SK-N-SH (cell line): Measurements from ENCODE around the gene TMEM63C. TPM values are rescaled to one million over a fixed set of nuclear protein-coding genes. Genes with fewer than 3 reads are reported as not detected.

ENCODE experiments used
- CTCF ChIA-PET: fragments of 300-600, 350-600 bp; formaldehyde crosslinking; extraction: SDS; loops from one replicate; lab custom pipeline; 2021; lab: Yijun Ruan, JAX
- POLR2A ChIA-PET: fragments of 350-600 bp; sonication (Branson Sonifier 250); formaldehyde crosslinking; extraction: SDS; loops from one replicate; lab custom pipeline; 2020; ENCODE audit warnings: antibody characterized with exemption, inconsistent platforms; lab: Yijun Ruan, JAX
- DNase-seq: peaks from one replicate; pipeline ENCODE4 v3.0.0; 2012
- H2AFZ ChIP-seq: fragments of 200-600 bp; sonication (generic); 2 replicates; pipeline ENCODE4 v1.8.1; 2016; ENCODE audit warnings: antibody characterized with exemption, mild to moderate bottlenecking, low read depth
- H3F3A ChIP-seq: fragments of 200-600 bp; sonication (generic); replicated peaks from 2 replicates; pipeline ENCODE3; 2016; ENCODE audit warnings: antibody characterized with exemption, mild to moderate bottlenecking; ENCODE audit not compliant: insufficient read depth
- H3K27ac ChIP-seq, 2 experiments: fragments of 200-500 bp in 1 of 2; fragments of 200-600 bp in 1 of 2; sonication (Bioruptor generic) in 1 of 2; sonication (generic), shearing (Covaris generic) in 1 of 2; 2 replicates each; pipeline versions ENCODE4 v1.5.1 to v1.6.1; 2014 to 2016; ENCODE audit warnings: low read depth in 2 of 2, inconsistent platforms in 1 of 2, low read length in 1 of 2, mild to moderate bottlenecking in 1 of 2, mixed read lengths in 1 of 2
- H3K27me3 ChIP-seq: fragments of 200-600 bp; sonication (generic), shearing (Covaris generic); 2 replicates; pipeline ENCODE4 v1.6.1; 2016; ENCODE audit warnings: mixed run types; ENCODE audit not compliant: insufficient read depth
- H3K36me3 ChIP-seq, 2 experiments: fragments of 200-500 bp in 1 of 2; fragments of 200-600 bp in 1 of 2; sonication (Bioruptor generic) in 1 of 2; sonication (generic) in 1 of 2; replicated peaks in 1 of 2; 2 replicates each; pipeline versions ENCODE3 to v1.5.1; 2014 to 2016; ENCODE audit warnings: low read length in 1 of 2, mild to moderate bottlenecking in 1 of 2; ENCODE audit not compliant: insufficient read depth in 2 of 2, control insufficient read depth in 1 of 2
- H3K4me1 ChIP-seq, 2 experiments: fragments of 200-500 bp in 1 of 2; fragments of 200-600 bp in 1 of 2; sonication (Bioruptor generic) in 1 of 2; sonication (generic), shearing (Covaris generic) in 1 of 2; 2 replicates each; pipeline versions ENCODE4 v1.5.1 to v1.6.1; 2014 to 2016; ENCODE audit warnings: low read depth in 1 of 2, low read length in 1 of 2, mixed run types in 1 of 2; ENCODE audit not compliant: insufficient read depth in 2 of 2, control insufficient read depth in 1 of 2
- H3K4me2 ChIP-seq: fragments of 200-600 bp; sonication (generic), shearing (Covaris generic); 2 replicates; pipeline ENCODE4 v1.6.1; 2017; ENCODE audit warnings: mixed run types
- H3K4me3 ChIP-seq, 2 experiments: fragments of 200-500 bp in 1 of 2; fragments of 200-600 bp in 1 of 2; sonication (Bioruptor generic) in 1 of 2; sonication (generic), shearing (Covaris generic) in 1 of 2; 2 replicates each; pipeline versions ENCODE4 v1.5.1 to v1.8.1; 2014 to 2016; ENCODE audit warnings: low read depth in 2 of 2, inconsistent platforms in 1 of 2, low read length in 1 of 2, mild to moderate bottlenecking in 1 of 2, mixed read lengths in 1 of 2, moderate library complexity in 1 of 2
- H3K79me2 ChIP-seq: fragments of 200-600 bp; sonication (generic); 2 replicates; pipeline ENCODE4 v1.8.1; 2017; ENCODE audit warnings: mild to moderate bottlenecking; ENCODE audit not compliant: insufficient read depth
- H3K9ac ChIP-seq: fragments of 200-600 bp; sonication (generic); 2 replicates; pipeline ENCODE4 v1.6.1; 2017; ENCODE audit warnings: mixed run types
- H3K9me2 ChIP-seq: fragments of 200-600 bp; sonication (generic); 2 replicates; pipeline ENCODE4 v1.6.1; 2017; ENCODE audit warnings: mixed run types
- H3K9me3 ChIP-seq: fragments of 200-600 bp; sonication (generic); 2 replicates; pipeline ENCODE4 v1.6.1; 2017; ENCODE audit warnings: mixed run types, mild to moderate bottlenecking, moderate library complexity
- H4K20me1 ChIP-seq: fragments of 200-600 bp; sonication (generic); 2 replicates; pipeline ENCODE4 v1.6.1; 2017; ENCODE audit warnings: mild to moderate bottlenecking, mixed run types; ENCODE audit not compliant: insufficient read depth
- CHD2 ChIP-seq: fragments of 150-350 bp; IDR thresholded peaks from 2 replicates; pipeline ENCODE4 v1.6.1; 2018; ENCODE audit warnings: low read length; ENCODE audit not compliant: partially characterized antibody
- ELF1 ChIP-seq: IDR thresholded peaks from 2 replicates; pipeline ENCODE4 v1.4.0; 2012
- EP300 ChIP-seq, 2 experiments: IDR thresholded peaks; 2 replicates each; pipeline versions ENCODE4 v1.4.0 to v1.6.1; 2012; ENCODE audit warnings: borderline replicate concordance in 1 of 2, low read depth in 1 of 2, low read length in 1 of 2
- EZH2phosphoT487 ChIP-seq: fragments of 200-600 bp; sonication (generic); IDR thresholded peaks from 2 replicates; pipeline ENCODE4 v1.6.1; 2017; ENCODE audit warnings: low read depth, mixed run types, mild to moderate bottlenecking, antibody characterized with exemption, moderate library complexity, borderline replicate concordance
- FOXJ3 ChIP-seq: sonication (generic); formaldehyde crosslinking; IDR thresholded peaks from 2 replicates; pipeline ENCODE4 v1.5.1; 2020; ENCODE audit warnings: mild to moderate bottlenecking, missing genetic modification reagents
- FOXM1 ChIP-seq: IDR thresholded peaks from 2 replicates; pipeline ENCODE4 v1.4.0; 2012; ENCODE audit warnings: low read depth, mild to moderate bottlenecking
- JUND ChIP-seq: IDR thresholded peaks from 2 replicates; pipeline ENCODE4 v1.4.0; 2012
- NFIC ChIP-seq: IDR thresholded peaks from 2 replicates; pipeline ENCODE4 v1.4.0; 2012; ENCODE audit warnings: borderline replicate concordance
- NRF1 ChIP-seq: IDR thresholded peaks from 2 replicates; pipeline ENCODE4 v1.6.1; 2012; ENCODE audit warnings: low read depth, mild to moderate bottlenecking, low read length
- RAD21 ChIP-seq: IDR thresholded peaks from 2 replicates; pipeline ENCODE4 v1.6.1; 2012; ENCODE audit warnings: mild to moderate bottlenecking, low read length
- RCOR1 ChIP-seq: fragments of 150-350 bp; IDR thresholded peaks from 2 replicates; pipeline ENCODE4 v1.6.1; 2017; ENCODE audit warnings: antibody characterized with exemption, low read length
- RFX5 ChIP-seq: IDR thresholded peaks from 2 replicates; pipeline ENCODE4 v1.6.1; 2012; ENCODE audit warnings: mild to moderate bottlenecking, improper control_type of control experiment, low read length
- RXRA ChIP-seq: IDR thresholded peaks from 2 replicates; pipeline ENCODE4 v1.4.0; 2012; ENCODE audit warnings: low read depth, mild to moderate bottlenecking, borderline replicate concordance
- SIN3A ChIP-seq: IDR thresholded peaks from 2 replicates; pipeline ENCODE4 v1.6.1; 2012; ENCODE audit warnings: low read depth, mild to moderate bottlenecking, low read length, moderate library complexity, borderline replicate concordance
- SMC3 ChIP-seq: IDR thresholded peaks from 2 replicates; pipeline ENCODE4 v1.6.1; 2012; ENCODE audit warnings: low read depth, low read length, improper control_type of control experiment
- TEAD4 ChIP-seq: IDR thresholded peaks from 2 replicates; pipeline ENCODE4 v1.4.0; 2012; ENCODE audit warnings: mild to moderate bottlenecking, borderline replicate concordance; ENCODE audit not compliant: insufficient read depth
- USF2 ChIP-seq: fragments of 150-350 bp; IDR thresholded peaks from 2 replicates; pipeline ENCODE4 v1.6.1; 2017; ENCODE audit warnings: antibody characterized with exemption, low read length, low read depth, borderline replicate concordance
- YY1 ChIP-seq: IDR thresholded peaks from 2 replicates; pipeline ENCODE4 v1.4.0; 2012; ENCODE audit warnings: low read depth, mild to moderate bottlenecking
- ZBTB33 ChIP-seq: IDR thresholded peaks from 2 replicates; pipeline ENCODE4 v1.4.0; 2012; ENCODE audit warnings: low read depth, borderline replicate concordance
- WGBS: methylation state at CpG from one replicate; pipeline ENCODE4 v1.1.6; 2017; ENCODE audit warnings: low lambda C conversion rate; 5-methylcytosine and 5-hydroxymethylcytosine counted together
- polyA plus RNA-seq, 3 experiments: library from polyadenylated mRNA; depleted of rRNA; stranded (reverse); fragments of >200 nt; gene quantifications; 2 replicates each; pipeline ENCODE4 v1.2.3, GENCODE V29; 2012
- TF ChIP-seq, protein P1 (sequence below): IDR thresholded peaks from 2 replicates; pipeline ENCODE4 v1.6.1; 2012; ENCODE audit warnings: mild to moderate bottlenecking, low read depth, low read length, moderate library complexity

Gene TMEM63C
- polyA plus RNA-seq, 1 of the 3 experiments (the other 2 are of a cell fraction): 0.25 TPM

DNA sequence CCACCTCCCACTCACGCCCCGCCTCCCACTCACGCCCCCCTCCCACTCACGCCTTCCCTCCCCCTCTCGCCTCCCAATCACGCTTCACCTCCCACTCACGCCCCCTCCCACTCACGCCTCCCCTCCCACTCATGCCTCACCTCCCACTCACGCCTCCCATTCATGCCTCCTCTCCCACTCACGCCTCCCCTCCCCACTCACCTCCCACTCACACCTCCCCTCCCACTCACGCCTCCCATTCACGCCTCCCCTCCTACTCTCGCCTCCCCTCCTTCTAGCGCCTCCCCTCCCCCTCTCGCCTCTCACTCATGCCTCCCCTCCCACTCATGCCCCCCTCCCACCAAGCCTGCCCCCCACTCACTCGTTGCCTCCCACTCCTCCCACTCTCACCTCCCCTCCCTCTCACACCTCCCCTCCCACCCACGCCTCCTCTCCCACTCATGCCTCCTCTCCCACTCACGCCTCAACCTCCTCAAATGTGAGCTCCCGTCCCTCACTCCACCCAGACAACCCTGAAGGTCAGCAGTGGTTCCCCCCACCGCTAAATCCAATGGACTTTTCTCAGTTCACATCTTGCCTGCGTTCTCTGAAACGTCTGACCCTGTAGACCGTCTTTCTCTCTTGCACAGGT, 39.8 kb downstream of the TMEM63C start:
- CTCF ChIA-PET: interaction anchor here (1.9 kb wide), 1 partner anchor 8 kb away, joined by 10 read pairs; no protein-coding TSS in a partner anchor
- no peaks in the 10 kb centered on the region for H3K9me2 ChIP-seq
- TF ChIP-seq TEAD4: no peak
- no peak for TF ChIP-seq RCOR1
- TF ChIP-seq YY1: no peak
- TF ChIP-seq SIN3A: no peak
- TF ChIP-seq, all 33 proteins: peak for 0
- H3K9me3 ChIP-seq: no peaks in the 10 kb centered on the region
- no peak overlapping the region for H2AFZ ChIP-seq
- no peaks in the 10 kb centered on the region for H3F3A ChIP-seq
- POLR2A ChIA-PET: no interaction called here
- WGBS: 71% methylated on average over 19 of the region's 23 CpGs
- H3K79me2 ChIP-seq: no peaks in the 10 kb centered on the region
- H4K20me1 ChIP-seq: no peaks in the 10 kb centered on the region
- DNase-seq: no peak
- H3K27ac ChIP-seq: no peak overlapping the region
- no peak overlapping the region for H3K9ac ChIP-seq
- H3K27me3 ChIP-seq: peaks cover 6% of the 10 kb centered on the region; the same call in 1 of the 2 replicates
- H3K36me3 ChIP-seq: no peaks in the 10 kb centered on the region
- H3K4me1 ChIP-seq: peaks cover 0 to 9% of the 10 kb centered on the region in 2 experiments; a peak in 1 of 4 replicates
- no peak overlapping the region for H3K4me2 ChIP-seq
- H3K4me3 ChIP-seq: no peak overlapping the region

DNA sequence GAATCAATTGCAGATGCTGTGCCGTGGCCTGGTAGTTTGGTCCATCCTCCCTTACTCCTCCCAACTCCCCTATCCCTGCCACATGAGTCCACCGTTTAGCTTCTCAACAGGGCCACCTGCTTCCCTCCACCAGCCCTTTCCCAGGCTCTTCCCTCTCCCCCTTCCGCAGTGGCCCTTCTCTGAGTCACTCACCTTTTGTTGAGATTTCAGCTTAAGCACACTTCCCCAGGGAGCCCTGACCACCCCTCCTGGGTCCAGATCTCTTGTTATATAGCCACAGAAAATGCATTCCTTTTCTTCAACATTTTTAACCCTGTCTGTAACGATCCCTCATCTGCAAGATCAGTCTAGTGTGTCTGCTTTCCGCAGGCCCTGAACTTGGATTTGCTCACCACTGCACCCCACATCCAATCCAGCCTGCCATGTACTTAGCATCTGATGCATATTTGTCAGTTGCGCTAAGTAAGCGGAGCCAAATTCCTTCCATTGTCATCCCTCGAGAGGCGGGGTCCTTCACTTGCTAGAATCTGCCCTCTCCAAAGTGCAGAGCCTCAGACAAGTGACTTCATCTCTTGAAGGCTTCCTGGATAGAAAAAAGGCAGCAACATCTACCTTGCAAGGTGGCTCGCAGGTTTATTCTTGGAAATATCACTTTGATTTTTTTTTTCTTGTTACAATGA, 41.1 kb downstream of the TMEM63C start:
- Histone ChIP-seq H3K4me3 (no peak overlapping the region), H3K9me3 (no peaks in the 10 kb centered on the region), H4K20me1 (no peaks in the 10 kb centered on the region), H3K27me3 (peaks cover 6% of the 10 kb centered on the region; the same call in 1 of the 2 replicates), H2AFZ (no peak overlapping the region), H3K36me3 (no peaks in the 10 kb centered on the region), H3K9me2 (no peaks in the 10 kb centered on the region), H3F3A (no peaks in the 10 kb centered on the region), H3K27ac (no peak overlapping the region), H3K9ac (no peak overlapping the region), H3K4me1 (peaks cover 0 to 9% of the 10 kb centered on the region in 2 experiments; a peak in 1 of 4 replicates), H3K79me2 (no peaks in the 10 kb centered on the region), H3K4me2 (no peak overlapping the region)
- ChIA-PET POLR2A (no interaction called here), CTCF (interaction anchor here (0.9 to 1.9 kb wide), 2 partner anchors 9 to 53 kb away, joined by 3 to 10 read pairs; no protein-coding TSS in a partner anchor)
- 53% methylated on average over 10 of the region's 10 CpGs for WGBS
- DNase-seq: no peak
- no peak for TF ChIP-seq USF2
- no peak for TF ChIP-seq NRF1
- no peak for TF ChIP-seq RAD21
- TF ChIP-seq FOXJ3 (CRISPR knock-in tag): no peak
- TF ChIP-seq EP300 (IDR thresholded peaks at IDR 0.05; ENCODE audit: borderline replicate concordance in 1 of 2, low read depth in 1 of 2, low read length in 1 of 2): no peak
- TF ChIP-seq SMC3: no peak
- TF ChIP-seq RFX5: no peak
- no peak for TF ChIP-seq ELF1
- TF ChIP-seq JUND: no peak
- no peak for TF ChIP-seq EZH2phosphoT487
- TF ChIP-seq FOXM1: no peak
- TF ChIP-seq CHD2: no peak
- no peak for TF ChIP-seq RCOR1
- TF ChIP-seq NFIC: no peak
- no peak for TF ChIP-seq RXRA
- TF ChIP-seq ZBTB33: no peak
- no peak for TF ChIP-seq TEAD4
- TF ChIP-seq, protein P1, sequence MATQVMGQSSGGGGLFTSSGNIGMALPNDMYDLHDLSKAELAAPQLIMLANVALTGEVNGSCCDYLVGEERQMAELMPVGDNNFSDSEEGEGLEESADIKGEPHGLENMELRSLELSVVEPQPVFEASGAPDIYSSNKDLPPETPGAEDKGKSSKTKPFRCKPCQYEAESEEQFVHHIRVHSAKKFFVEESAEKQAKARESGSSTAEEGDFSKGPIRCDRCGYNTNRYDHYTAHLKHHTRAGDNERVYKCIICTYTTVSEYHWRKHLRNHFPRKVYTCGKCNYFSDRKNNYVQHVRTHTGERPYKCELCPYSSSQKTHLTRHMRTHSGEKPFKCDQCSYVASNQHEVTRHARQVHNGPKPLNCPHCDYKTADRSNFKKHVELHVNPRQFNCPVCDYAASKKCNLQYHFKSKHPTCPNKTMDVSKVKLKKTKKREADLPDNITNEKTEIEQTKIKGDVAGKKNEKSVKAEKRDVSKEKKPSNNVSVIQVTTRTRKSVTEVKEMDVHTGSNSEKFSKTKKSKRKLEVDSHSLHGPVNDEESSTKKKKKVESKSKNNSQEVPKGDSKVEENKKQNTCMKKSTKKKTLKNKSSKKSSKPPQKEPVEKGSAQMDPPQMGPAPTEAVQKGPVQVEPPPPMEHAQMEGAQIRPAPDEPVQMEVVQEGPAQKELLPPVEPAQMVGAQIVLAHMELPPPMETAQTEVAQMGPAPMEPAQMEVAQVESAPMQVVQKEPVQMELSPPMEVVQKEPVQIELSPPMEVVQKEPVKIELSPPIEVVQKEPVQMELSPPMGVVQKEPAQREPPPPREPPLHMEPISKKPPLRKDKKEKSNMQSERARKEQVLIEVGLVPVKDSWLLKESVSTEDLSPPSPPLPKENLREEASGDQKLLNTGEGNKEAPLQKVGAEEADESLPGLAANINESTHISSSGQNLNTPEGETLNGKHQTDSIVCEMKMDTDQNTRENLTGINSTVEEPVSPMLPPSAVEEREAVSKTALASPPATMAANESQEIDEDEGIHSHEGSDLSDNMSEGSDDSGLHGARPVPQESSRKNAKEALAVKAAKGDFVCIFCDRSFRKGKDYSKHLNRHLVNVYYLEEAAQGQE: no peak
- TF ChIP-seq, all 33 proteins: peak for 0
